CD4-positive, alpha-beta T cell treated with Interleukin-4 for 4 hours (primary cell): Measurements from ENCODE around the gene CIAO2B.
"Not testable (repeated sequence)": the region's sequence is repeated elsewhere in the genome, so short reads cannot be mapped to it uniquely, and the experiment has no call there.

Experiments used
- DNase-seq: peaks from one replicate; pipeline ENCODE4 v3.0.0-alpha.2; 2020

The CIAO2B gene

GRCh38 chr16:66955363-66956153, 21.4 kb upstream of the CIAO2B start:
- not testable (repeated sequence) for DNase-seq

GRCh38 chr16:66954097-66954659, 20.0 kb upstream of the CIAO2B start:
- DNase-seq = peak; percentile 71

GRCh38 chr16:66953462-66954096, 19.4 kb upstream of the CIAO2B start:
- no peak for DNase-seq

GRCh38 chr16:66952430-66953110, 18.4 kb upstream of the CIAO2B start:
- DNase-seq = no peak

- DNase-seq = no peak
These were observed 17.0 kb upstream of the CIAO2B start for GRCh38 chr16:66950971-66951790.

- no peak for DNase-seq
These were observed 16.2 kb upstream of the CIAO2B start for GRCh38 chr16:66950437-66950836.

GRCh38 chr16:66949472-66949871, 15.3 kb upstream of the CIAO2B start:
- DNase-seq = no peak

GRCh38 chr16:66948837-66949225, 14.6 kb upstream of the CIAO2B start:
- no peak for DNase-seq

GRCh38 chr16:66948134-66948836, 14.1 kb upstream of the CIAO2B start:
- no peak for DNase-seq

- peak; percentile 85 for DNase-seq
These were observed 13.3 kb upstream of the CIAO2B start for GRCh38 chr16:66947302-66948065.

GRCh38 chr16:66946974-66947301, 12.7 kb upstream of the CIAO2B start:
- no peak for DNase-seq

GRCh38 chr16:66946541-66946940, 12.3 kb upstream of the CIAO2B start:
- no peak for DNase-seq

GRCh38 chr16:66945939-66946338, 11.7 kb upstream of the CIAO2B start:
- no peak for DNase-seq

- DNase-seq = not testable (repeated sequence)
These were observed 10.8 kb upstream of the CIAO2B start for GRCh38 chr16:66944971-66945370.

GRCh38 chr16:66944054-66944441, 9.8 kb upstream of the CIAO2B start:
- DNase-seq = no peak

GRCh38 chr16:66943426-66944053, 9.3 kb upstream of the CIAO2B start:
- no peak for DNase-seq

- no peak for DNase-seq
These were observed 8.8 kb upstream of the CIAO2B start for GRCh38 chr16:66942981-66943380.

- DNase-seq = no peak
These were observed 6.0 kb upstream of the CIAO2B start for GRCh38 chr16:66940236-66940635.

GRCh38 chr16:66939366-66939765, 5.2 kb upstream of the CIAO2B start:
- no peak for DNase-seq

GRCh38 chr16:66937725-66938337, 3.6 kb upstream of the CIAO2B start:
- DNase-seq = no peak
